Stimulated activated CD4-positive, alpha-beta T cell treated with anti-CD3 and anti-CD28 coated beads, Interleukin-1b, Interleukin-23, amount 100 ng/mL, for 4 hours (primary cell): ENCODE data around the gene ATAD2B.
"Not testable (repeated sequence)": the region's sequence is repeated elsewhere in the genome, so short reads cannot be mapped to it uniquely, and the experiment has no call there.

ENCODE experiments used
- DNase-seq, 2 donors: peaks; one replicate each; pipeline ENCODE4 v3.0.0-alpha.2; 2020; ENCODE audit warnings: low read depth in 2 of 2

The ATAD2B gene

GRCh38 chr2:23789012-23789411, 137.9 kb downstream of the ATAD2B start:
- DNase-seq = no peak

GRCh38 chr2:23788100-23788499, 138.8 kb downstream of the ATAD2B start:
- no peak for DNase-seq

GRCh38 chr2:23784971-23785370, 142.0 kb downstream of the ATAD2B start:
- no peak for DNase-seq

GRCh38 chr2:23782646-23783045, 144.3 kb downstream of the ATAD2B start:
- no peak for DNase-seq

GRCh38 chr2:23782126-23782525, 144.8 kb downstream of the ATAD2B start:
- DNase-seq = no peak

- not testable (repeated sequence) for DNase-seq
Measured at GRCh38 chr2:23780465-23780864, 146.5 kb downstream of the ATAD2B start.

- DNase-seq = no peak
Measured at GRCh38 chr2:23777826-23778225, 149.1 kb downstream of the ATAD2B start.

GRCh38 chr2:23776021-23776420, 150.9 kb downstream of the ATAD2B start:
- no peak for DNase-seq

- no peak for DNase-seq
Measured at GRCh38 chr2:23772684-23773083, 154.2 kb downstream of the ATAD2B start.

GRCh38 chr2:23772056-23772455, 154.9 kb downstream of the ATAD2B start:
- no peak for DNase-seq

GRCh38 chr2:23769364-23769763, 157.6 kb downstream of the ATAD2B start:
- no peak for DNase-seq

- DNase-seq = no peak
Measured at GRCh38 chr2:23767876-23768621, 158.9 kb downstream of the ATAD2B start.

GRCh38 chr2:23762141-23762540, 164.8 kb downstream of the ATAD2B start:
- no peak for DNase-seq

GRCh38 chr2:23761638-23762037, 165.3 kb downstream of the ATAD2B start:
- DNase-seq = no peak

- DNase-seq = no peak
Measured at GRCh38 chr2:23760736-23761135, 166.2 kb downstream of the ATAD2B start.

GRCh38 chr2:23757686-23758433, 169.1 kb downstream of the ATAD2B start:
- no peak for DNase-seq

GRCh38 chr2:23756593-23757292, 170.2 kb downstream of the ATAD2B start:
- no peak for DNase-seq

- no peak for DNase-seq
Measured at GRCh38 chr2:23754970-23755369, 172.0 kb downstream of the ATAD2B start.

GRCh38 chr2:23753291-23754010, 173.5 kb downstream of the ATAD2B start:
- no peak for DNase-seq

GRCh38 chr2:23751747-23752265, 175.1 kb downstream of the ATAD2B start:
- DNase-seq = no peak

- DNase-seq = no peak
Measured at GRCh38 chr2:23746141-23746863, 180.6 kb downstream of the ATAD2B start.
